Thymus (tissue), 11 donors: Measurements from ENCODE around the gene YWHAQ. TPM values are rescaled to one million over a fixed set of nuclear protein-coding genes. Genes with fewer than 3 reads are reported as not detected.

Source experiments
- DNase-seq, 9 donors: peaks; one replicate each; pipeline ENCODE4 v3.0.0-alpha.2; 2013; ENCODE audit warnings: low spot score in 9 of 9, low read depth in 6 of 9, missing footprints in 1 of 9
- H3K27ac ChIP-seq, 2 donors: one replicate each; pipeline ENCODE4 v1.5.1; 2013; ENCODE audit warnings: control low read depth in 1 of 2, low read depth in 1 of 2, low read length in 1 of 2, mild to moderate bottlenecking in 1 of 2, moderate library complexity in 1 of 2
- H3K27me3 ChIP-seq, 2 donors: one replicate each; pipeline ENCODE4 v1.5.1; 2013; ENCODE audit warnings: low read length in 1 of 2; ENCODE audit not compliant: control insufficient read depth in 2 of 2, insufficient read depth in 1 of 2
- H3K36me3 ChIP-seq, 2 donors: one replicate each; pipeline ENCODE4 v1.5.1; 2013; ENCODE audit warnings: low read length in 1 of 2, mild to moderate bottlenecking in 1 of 2, moderate library complexity in 1 of 2; ENCODE audit not compliant: control insufficient read depth in 2 of 2, insufficient read depth in 2 of 2
- H3K4me1 ChIP-seq, 2 donors: one replicate each; pipeline ENCODE4 v1.5.1; 2013; ENCODE audit warnings: low read length in 2 of 2; ENCODE audit not compliant: control insufficient read depth in 2 of 2, insufficient read depth in 2 of 2
- H3K4me3 ChIP-seq, 2 donors: one replicate each; pipeline ENCODE4 v1.5.1; 2013; ENCODE audit warnings: low read length in 2 of 2, control low read depth in 1 of 2, mild to moderate bottlenecking in 1 of 2
- H3K9me3 ChIP-seq, 2 donors: one replicate each; pipeline ENCODE4 v1.5.1; 2013; ENCODE audit warnings: low read length in 1 of 2, mild to moderate bottlenecking in 1 of 2; ENCODE audit not compliant: control insufficient read depth in 2 of 2, insufficient read depth in 1 of 2
- WGBS: extraction: QIAGEN DNeasy Blood & Tissue Kit; methylation state at CpG from one replicate; pipeline ENCODE4 v1.1.7; 2013; 5-methylcytosine and 5-hydroxymethylcytosine counted together
- polyA plus RNA-seq: library from polyadenylated mRNA; stranded (reverse); fragments of 200-250 nt; gene quantifications from one replicate; pipeline ENCODE4 v1.2.3, GENCODE V29; 2013
- total RNA-seq: library from RNA; stranded (reverse); fragments of 120-200 nt; gene quantifications from one replicate; pipeline ENCODE4 v1.2.4, GENCODE V29; 2013
- donor health status: healthy.

Gene YWHAQ
- total and polyA plus RNA-seq, 2 donors = 117 to 182 TPM

GRCh38 chr2:9578467-9579235 lies 52.1 kb downstream of the YWHAQ start:
- 96% methylated on average over 9 of the region's 9 CpGs for WGBS
- peaks cover 0 to 15% of the 10 kb centered on the region in 2 donors for H3K36me3 ChIP-seq
- H3K27me3 ChIP-seq = no peaks in the 10 kb centered on the region
- no peak overlapping the region for H3K27ac ChIP-seq
- H3K4me1 ChIP-seq = no peaks in the 10 kb centered on the region
- no peak overlapping the region for H3K4me3 ChIP-seq
- H3K9me3 ChIP-seq = no peaks in the 10 kb centered on the region
- DNase-seq = no peak

- no peaks in the 10 kb centered on the region for H3K27me3 ChIP-seq
- WGBS = 72% methylated on average over 2 of the region's 2 CpGs
- no peaks in the 10 kb centered on the region for H3K9me3 ChIP-seq
- no peaks in the 10 kb centered on the region for H3K36me3 ChIP-seq
- no peak for DNase-seq
- H3K4me3 ChIP-seq = no peak overlapping the region
- no peak overlapping the region for H3K27ac ChIP-seq
- H3K4me1 ChIP-seq = no peaks in the 10 kb centered on the region
Measured at GRCh38 chr2:9574331-9574730, 56.5 kb downstream of the YWHAQ start.

DNA sequence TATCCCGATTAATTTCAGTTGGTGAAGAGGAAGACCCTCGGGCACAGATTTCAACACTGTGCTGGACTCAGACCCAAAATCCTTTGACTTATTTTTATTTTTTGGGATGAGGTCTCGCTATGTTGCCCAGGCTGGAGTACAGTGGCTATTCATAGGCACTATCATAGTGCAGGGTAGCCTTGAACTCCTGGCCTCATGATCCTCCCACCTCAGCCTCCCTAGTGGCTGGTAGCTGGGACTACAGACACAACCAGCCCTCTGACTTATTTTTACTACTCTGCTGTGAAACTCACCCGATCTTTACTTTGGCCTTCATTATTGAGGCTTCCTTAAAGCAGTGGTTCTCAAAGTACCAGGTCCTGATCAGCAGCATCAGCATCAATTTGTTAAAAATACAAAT lies 57.0 kb downstream of the YWHAQ start:
- WGBS = over 99% methylated on average over 4 of the region's 4 CpGs
- no peak overlapping the region for H3K27ac ChIP-seq
- no peak for DNase-seq
- H3K9me3 ChIP-seq = no peaks in the 10 kb centered on the region
- no peaks in the 10 kb centered on the region for H3K4me1 ChIP-seq
- no peak overlapping the region for H3K4me3 ChIP-seq
- H3K36me3 ChIP-seq = no peaks in the 10 kb centered on the region
- H3K27me3 ChIP-seq = no peaks in the 10 kb centered on the region

GRCh38 chr2:9573013-9573720 lies 57.6 kb downstream of the YWHAQ start:
- Histone ChIP-seq H3K27ac (no peak overlapping the region), H3K4me3 (no peak overlapping the region), H3K9me3 (no peaks in the 10 kb centered on the region), H3K27me3 (no peaks in the 10 kb centered on the region), H3K36me3 (no peaks in the 10 kb centered on the region), H3K4me1 (no peaks in the 10 kb centered on the region)
- DNase-seq = no peak
- WGBS = 99% methylated on average over 1 of the region's 1 CpG

DNA sequence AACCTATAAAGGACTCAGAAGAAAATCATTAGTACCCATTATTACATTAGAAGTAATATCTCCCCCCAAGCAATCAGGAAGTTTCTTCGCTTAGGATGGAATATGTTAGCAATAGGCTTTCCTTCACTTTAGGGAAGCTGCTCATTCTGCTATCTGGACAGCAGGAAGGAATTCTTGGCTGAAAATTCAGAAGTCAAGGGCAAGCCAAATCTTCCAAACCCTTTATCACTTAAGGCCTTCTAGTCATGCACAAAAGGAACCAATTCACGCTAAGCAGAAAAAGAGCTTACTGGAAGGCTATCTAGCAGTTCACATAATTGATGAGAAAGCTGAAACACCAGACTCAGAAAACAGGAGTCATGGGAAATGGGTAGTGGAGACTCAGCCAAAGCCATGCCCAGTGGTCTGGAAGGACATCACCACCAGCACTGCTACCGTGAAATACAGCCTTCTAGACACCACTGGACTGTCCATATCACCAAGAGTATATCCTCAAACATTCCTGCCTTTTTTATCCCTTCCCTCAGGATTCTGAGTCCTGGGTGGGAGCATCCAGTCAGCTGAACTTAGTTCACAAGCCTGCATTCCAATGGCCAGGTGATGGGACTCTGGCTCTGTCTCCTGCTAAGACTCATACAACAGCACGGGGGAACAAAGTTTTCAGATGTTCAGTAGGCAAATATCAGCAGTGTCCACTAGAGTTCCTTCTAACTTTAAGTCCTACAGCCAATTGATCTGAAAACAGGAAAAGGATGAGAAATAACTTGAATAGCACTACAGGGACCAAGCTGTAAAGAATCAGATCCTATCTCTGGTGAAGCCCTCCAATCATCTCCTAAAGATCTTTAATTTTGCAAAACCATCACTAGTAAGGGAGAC lies 60.4 kb downstream of the YWHAQ start:
- H3K4me1 ChIP-seq = no peaks in the 10 kb centered on the region
- H3K4me3 ChIP-seq = no peak overlapping the region
- H3K27me3 ChIP-seq = no peaks in the 10 kb centered on the region
- 95% methylated on average over 4 of the region's 4 CpGs for whole genome bisulfite sequencing
- no peaks in the 10 kb centered on the region for H3K9me3 ChIP-seq
- H3K36me3 ChIP-seq = no peaks in the 10 kb centered on the region
- no peak overlapping the region for H3K27ac ChIP-seq
- no peak for DNase-seq

- no peak overlapping the region for H3K4me3 ChIP-seq
- H3K36me3 ChIP-seq = no peaks in the 10 kb centered on the region
- no peaks in the 10 kb centered on the region for H3K9me3 ChIP-seq
- no peak overlapping the region for H3K27ac ChIP-seq
- H3K4me1 ChIP-seq = no peaks in the 10 kb centered on the region
- 97% methylated on average over 11 of the region's 11 CpGs for WGBS
- DNase-seq = no peak
- H3K27me3 ChIP-seq = no peaks in the 10 kb centered on the region
Measured at GRCh38 chr2:9565436-9566153, 65.2 kb downstream of the YWHAQ start.

DNA sequence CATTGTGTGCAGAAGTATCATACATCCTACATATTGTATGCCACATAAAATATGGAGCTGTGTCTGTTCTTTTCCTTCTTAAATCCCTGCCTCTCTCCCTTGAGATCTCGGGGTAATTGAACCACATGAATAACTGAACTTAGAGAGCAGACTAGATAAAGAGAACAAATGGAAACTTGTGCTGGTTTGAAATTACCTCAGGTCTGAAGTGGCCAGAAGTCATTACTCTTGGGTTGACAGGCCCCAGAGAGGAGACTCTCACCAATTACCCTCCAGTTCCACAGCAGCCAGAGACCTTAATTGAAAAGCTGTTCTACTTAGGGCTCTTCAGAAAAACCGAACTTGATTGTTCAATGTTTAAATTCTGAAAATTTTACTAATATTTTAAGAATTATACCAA lies 70.2 kb downstream of the YWHAQ start:
- no peak for DNase-seq
- Histone ChIP-seq H3K27ac (no peak overlapping the region), H3K4me1 (no peaks in the 10 kb centered on the region), H3K4me3 (no peak overlapping the region), H3K27me3 (no peaks in the 10 kb centered on the region), H3K36me3 (peaks cover 2 to 5% of the 10 kb centered on the region in 2 donors), H3K9me3 (no peaks in the 10 kb centered on the region)
- 94% methylated on average over 2 of the region's 2 CpGs for WGBS

DNA sequence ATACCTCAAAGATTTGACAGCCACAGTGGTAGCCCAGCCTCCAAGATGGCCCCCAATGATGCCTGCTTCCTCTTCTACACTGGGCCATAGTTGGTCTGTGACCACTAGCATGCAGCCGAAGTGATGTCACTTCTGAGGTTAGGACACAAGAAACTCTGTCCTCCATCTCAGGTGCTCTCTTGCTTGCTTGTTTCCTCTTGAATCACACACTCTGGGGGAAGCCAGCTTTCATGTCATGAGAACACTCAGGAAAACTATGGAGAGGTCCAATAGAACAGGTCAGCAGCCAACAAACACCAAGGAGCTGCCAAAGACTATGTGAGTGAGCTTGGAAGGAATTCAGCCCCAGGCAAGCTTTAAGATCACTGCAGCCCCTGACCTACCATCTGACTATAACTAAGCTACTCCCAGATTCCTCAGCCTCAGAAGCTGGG lies 71.8 kb downstream of the YWHAQ start:
- Histone ChIP-seq H3K27me3 (no peaks in the 10 kb centered on the region), H3K4me3 (no peak overlapping the region), H3K9me3 (peaks cover 0 to 6% of the 10 kb centered on the region in 2 donors), H3K36me3 (peaks cover 2 to 5% of the 10 kb centered on the region in 2 donors), H3K27ac (no peak overlapping the region), H3K4me1 (peaks cover 0 to 6% of the 10 kb centered on the region in 2 donors)
- 96% methylated on average over 1 of the region's 1 CpG for WGBS
- no peak for DNase-seq
